HEK293 (cell line): Measurements from ENCODE around the gene TRPC4AP.

Experiments
- CTCF ChIA-PET: fragments of 350-600 bp; formaldehyde crosslinking; extraction: SDS; loops from one replicate; lab custom pipeline; 2021; ENCODE audit warnings: antibody characterized with exemption; lab: Yijun Ruan, JAX
- POLR2A ChIA-PET: fragments of 300-600 bp; formaldehyde crosslinking; extraction: SDS; loops from one replicate; lab custom pipeline; 2020; ENCODE audit warnings: antibody characterized with exemption, inconsistent platforms; lab: Yijun Ruan, JAX
- H3K27ac ChIP-seq: fragments of 200-500 bp; sonication (Bioruptor generic); 2 replicates; pipeline ENCODE4 v1.5.1; 2014; ENCODE audit warnings: low read depth, low read length, control low read depth, inconsistent platforms; ENCODE audit errors: extremely low read depth
- H3K36me3 ChIP-seq, 2 experiments: fragments of 200-500 bp in 1 of 2; sonication (Bioruptor generic) in 1 of 2; 1 replicate in 1 of 2; 2 replicates in 1 of 2; pipeline ENCODE4 v1.5.1; 2014 to 2017; ENCODE audit warnings: inconsistent platforms in 2 of 2, low read length in 2 of 2; ENCODE audit not compliant: control insufficient read depth in 2 of 2, insufficient read depth in 1 of 2
- H3K4me1 ChIP-seq: fragments of 200-500 bp; sonication (Bioruptor generic); 2 replicates; pipeline ENCODE4 v1.5.1; 2014; ENCODE audit warnings: mild to moderate bottlenecking, low read length, inconsistent platforms; ENCODE audit not compliant: control insufficient read depth, insufficient read depth
- H3K4me3 ChIP-seq: 2 replicates; pipeline ENCODE4 v1.5.1; 2011; ENCODE audit warnings: low read depth, mild to moderate bottlenecking, control low read depth, low read length, moderate library complexity
- H3K9me3 ChIP-seq: fragments of 200-500 bp; sonication (Bioruptor generic); 2 replicates; pipeline ENCODE4 v1.5.1; 2014; ENCODE audit warnings: low read depth, low read length, inconsistent platforms; ENCODE audit not compliant: control insufficient read depth, insufficient read depth
- KLF8 ChIP-seq: fragments of 450-650 bp; formaldehyde crosslinking; IDR thresholded peaks from 2 replicates; pipeline ENCODE4 v1.5.1; 2016; ENCODE audit warnings: missing biosample characterization, missing genetic modification characterization
- SCRT1 ChIP-seq: fragments of 450-650 bp; formaldehyde crosslinking; IDR thresholded peaks from 2 replicates; pipeline ENCODE4 v1.5.1; 2016; ENCODE audit warnings: missing biosample characterization, missing genetic modification characterization, borderline replicate concordance
- WT1 ChIP-seq: fragments of 450-650 bp; formaldehyde crosslinking; IDR thresholded peaks from 2 replicates; pipeline ENCODE4 v1.5.1; 2016; ENCODE audit warnings: missing biosample characterization, missing genetic modification characterization
- ZEB2 ChIP-seq: fragments of 450-650 bp; formaldehyde crosslinking; IDR thresholded peaks from 2 replicates; pipeline ENCODE4 v1.5.1; 2016; ENCODE audit warnings: missing biosample characterization, missing genetic modification characterization
- ZFHX2 ChIP-seq: fragments of 450-650 bp; formaldehyde crosslinking; conservative IDR thresholded peaks from 2 replicates; pipeline ENCODE4 v1.5.1; 2016; ENCODE audit warnings: missing biosample characterization, missing genetic modification characterization
- ZFP37 ChIP-seq: fragments of 450-650 bp; formaldehyde crosslinking; IDR thresholded peaks from 2 replicates; pipeline ENCODE4 v1.5.1; 2016; ENCODE audit warnings: missing biosample characterization, missing genetic modification characterization
- ZFP69B ChIP-seq: fragments of 450-650 bp; formaldehyde crosslinking; IDR thresholded peaks from 2 replicates; pipeline ENCODE4 v1.5.1; 2016; ENCODE audit warnings: missing biosample characterization, missing genetic modification characterization
- ZNF133 ChIP-seq: fragments of 450-650 bp; formaldehyde crosslinking; IDR thresholded peaks from 2 replicates; pipeline ENCODE4 v1.5.1; 2016; ENCODE audit warnings: missing biosample characterization, missing genetic modification characterization
- ZNF16 ChIP-seq: fragments of 450-650 bp; formaldehyde crosslinking; IDR thresholded peaks from 2 replicates; pipeline ENCODE4 v1.5.1; 2016; ENCODE audit warnings: low read depth, missing biosample characterization, missing genetic modification characterization
- ZNF169 ChIP-seq: fragments of 450-650 bp; formaldehyde crosslinking; IDR thresholded peaks from 2 replicates; pipeline ENCODE4 v1.5.1; 2016; ENCODE audit warnings: missing biosample characterization, missing genetic modification characterization
- ZNF184 ChIP-seq: fragments of 450-650 bp; IDR thresholded peaks from 2 replicates; pipeline ENCODE4 v1.5.1; 2018; ENCODE audit warnings: missing biosample characterization, mild to moderate bottlenecking, missing genetic modification characterization
- ZNF366 ChIP-seq: fragments of 450-650 bp; formaldehyde crosslinking; conservative IDR thresholded peaks from 2 replicates; pipeline ENCODE4 v1.5.1; 2016; ENCODE audit warnings: missing biosample characterization, missing genetic modification characterization
- ZNF426 ChIP-seq: fragments of 450-650 bp; formaldehyde crosslinking; IDR thresholded peaks from 2 replicates; pipeline ENCODE4 v1.5.1; 2017; ENCODE audit warnings: missing biosample characterization, missing genetic modification characterization, mild to moderate bottlenecking, inconsistent platforms, moderate library complexity
- ZNF555 ChIP-seq: fragments of 450-650 bp; formaldehyde crosslinking; conservative IDR thresholded peaks from 2 replicates; pipeline ENCODE4 v1.5.1; 2017; ENCODE audit warnings: missing biosample characterization, mild to moderate bottlenecking, missing genetic modification characterization, inconsistent platforms
- ZNF571 ChIP-seq: fragments of 450-650 bp; formaldehyde crosslinking; IDR thresholded peaks from 2 replicates; pipeline ENCODE4 v1.5.0; 2017; ENCODE audit warnings: missing biosample characterization, missing genetic modification characterization
- ZNF626 ChIP-seq: fragments of 450-650 bp; sonication (Bioruptor Pico); formaldehyde crosslinking; IDR thresholded peaks from 2 replicates; pipeline ENCODE4 v1.5.1; 2018; ENCODE audit warnings: missing biosample characterization, missing genetic modification characterization, inconsistent platforms
- ZNF830 ChIP-seq: fragments of 450-650 bp; IDR thresholded peaks from 2 replicates; pipeline ENCODE4 v1.5.0; 2018; ENCODE audit warnings: missing biosample characterization, missing genetic modification characterization, low read depth, mild to moderate bottlenecking, moderate library complexity
- TF ChIP-seq, protein P1 (sequence below): fragments of 450-650 bp; formaldehyde crosslinking; IDR thresholded peaks from 2 replicates; pipeline ENCODE4 v1.5.1; 2017; ENCODE audit warnings: missing biosample characterization, missing genetic modification characterization
- TF ChIP-seq, protein P2 (sequence below): fragments of 450-650 bp; formaldehyde crosslinking; IDR thresholded peaks from 2 replicates; pipeline ENCODE4 v1.5.1; 2016; ENCODE audit warnings: missing biosample characterization, missing genetic modification characterization, low read depth
- TF ChIP-seq, protein P3 (sequence below): fragments of 450-650 bp; formaldehyde crosslinking; IDR thresholded peaks from 2 replicates; pipeline ENCODE4 v1.5.1; 2016; ENCODE audit warnings: missing biosample characterization, missing genetic modification characterization
- TF ChIP-seq, protein P4 (sequence below): sonication (generic); formaldehyde crosslinking; IDR thresholded peaks from 2 replicates; pipeline ENCODE4 v1.8.1; 2022; ENCODE audit warnings: mild to moderate bottlenecking, moderate library complexity, missing genetic modification reagents

The TRPC4AP gene

DNA sequence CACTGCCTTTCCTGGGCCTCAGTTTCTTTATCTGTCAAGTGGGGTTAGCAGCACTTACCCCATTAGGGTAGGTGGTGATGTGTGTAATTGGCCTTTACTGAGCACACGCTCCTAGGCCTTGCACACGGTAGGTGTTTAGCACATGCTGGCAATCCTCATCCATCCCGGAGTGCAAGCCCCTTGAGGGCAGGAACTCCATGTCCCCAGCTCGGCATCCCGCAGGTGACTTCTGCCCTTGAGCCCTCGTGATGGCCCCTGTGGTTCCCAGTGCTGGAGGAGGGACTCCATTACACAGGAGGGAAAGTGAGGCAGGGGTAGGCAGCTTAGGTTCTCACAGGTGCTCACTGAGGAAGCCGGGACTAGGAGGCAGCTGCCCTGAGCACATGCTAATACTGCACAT is 96.9 kb downstream of the TRPC4AP start:
- no peak overlapping the region for H3K27ac ChIP-seq
- TF ChIP-seq, protein P1, sequence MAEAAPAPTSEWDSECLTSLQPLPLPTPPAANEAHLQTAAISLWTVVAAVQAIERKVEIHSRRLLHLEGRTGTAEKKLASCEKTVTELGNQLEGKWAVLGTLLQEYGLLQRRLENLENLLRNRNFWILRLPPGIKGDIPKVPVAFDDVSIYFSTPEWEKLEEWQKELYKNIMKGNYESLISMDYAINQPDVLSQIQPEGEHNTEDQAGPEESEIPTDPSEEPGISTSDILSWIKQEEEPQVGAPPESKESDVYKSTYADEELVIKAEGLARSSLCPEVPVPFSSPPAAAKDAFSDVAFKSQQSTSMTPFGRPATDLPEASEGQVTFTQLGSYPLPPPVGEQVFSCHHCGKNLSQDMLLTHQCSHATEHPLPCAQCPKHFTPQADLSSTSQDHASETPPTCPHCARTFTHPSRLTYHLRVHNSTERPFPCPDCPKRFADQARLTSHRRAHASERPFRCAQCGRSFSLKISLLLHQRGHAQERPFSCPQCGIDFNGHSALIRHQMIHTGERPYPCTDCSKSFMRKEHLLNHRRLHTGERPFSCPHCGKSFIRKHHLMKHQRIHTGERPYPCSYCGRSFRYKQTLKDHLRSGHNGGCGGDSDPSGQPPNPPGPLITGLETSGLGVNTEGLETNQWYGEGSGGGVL (tag by site-specific recombination), result no peak
- TF ChIP-seq ZFP37 (no peak), ZNF16 (tag by site-specific recombination) (no peak), ZNF426 (tag by site-specific recombination) (no peak), ZNF571 (tag by site-specific recombination) (no peak), ZNF830 (tag by site-specific recombination) (no peak), ZEB2 (tag by site-specific recombination) (no peak)
- TF ChIP-seq, protein P2, sequence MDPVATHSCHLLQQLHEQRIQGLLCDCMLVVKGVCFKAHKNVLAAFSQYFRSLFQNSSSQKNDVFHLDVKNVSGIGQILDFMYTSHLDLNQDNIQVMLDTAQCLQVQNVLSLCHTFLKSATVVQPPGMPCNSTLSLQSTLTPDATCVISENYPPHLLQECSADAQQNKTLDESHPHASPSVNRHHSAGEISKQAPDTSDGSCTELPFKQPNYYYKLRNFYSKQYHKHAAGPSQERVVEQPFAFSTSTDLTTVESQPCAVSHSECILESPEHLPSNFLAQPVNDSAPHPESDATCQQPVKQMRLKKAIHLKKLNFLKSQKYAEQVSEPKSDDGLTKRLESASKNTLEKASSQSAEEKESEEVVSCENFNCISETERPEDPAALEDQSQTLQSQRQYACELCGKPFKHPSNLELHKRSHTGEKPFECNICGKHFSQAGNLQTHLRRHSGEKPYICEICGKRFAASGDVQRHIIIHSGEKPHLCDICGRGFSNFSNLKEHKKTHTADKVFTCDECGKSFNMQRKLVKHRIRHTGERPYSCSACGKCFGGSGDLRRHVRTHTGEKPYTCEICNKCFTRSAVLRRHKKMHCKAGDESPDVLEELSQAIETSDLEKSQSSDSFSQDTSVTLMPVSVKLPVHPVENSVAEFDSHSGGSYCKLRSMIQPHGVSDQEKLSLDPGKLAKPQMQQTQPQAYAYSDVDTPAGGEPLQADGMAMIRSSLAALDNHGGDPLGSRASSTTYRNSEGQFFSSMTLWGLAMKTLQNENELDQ, result no peak
- TF ChIP-seq, protein P3, sequence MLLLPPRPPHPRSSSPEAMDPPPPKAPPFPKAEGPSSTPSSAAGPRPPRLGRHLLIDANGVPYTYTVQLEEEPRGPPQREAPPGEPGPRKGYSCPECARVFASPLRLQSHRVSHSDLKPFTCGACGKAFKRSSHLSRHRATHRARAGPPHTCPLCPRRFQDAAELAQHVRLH, result no peak
- TF ChIP-seq, protein P4, sequence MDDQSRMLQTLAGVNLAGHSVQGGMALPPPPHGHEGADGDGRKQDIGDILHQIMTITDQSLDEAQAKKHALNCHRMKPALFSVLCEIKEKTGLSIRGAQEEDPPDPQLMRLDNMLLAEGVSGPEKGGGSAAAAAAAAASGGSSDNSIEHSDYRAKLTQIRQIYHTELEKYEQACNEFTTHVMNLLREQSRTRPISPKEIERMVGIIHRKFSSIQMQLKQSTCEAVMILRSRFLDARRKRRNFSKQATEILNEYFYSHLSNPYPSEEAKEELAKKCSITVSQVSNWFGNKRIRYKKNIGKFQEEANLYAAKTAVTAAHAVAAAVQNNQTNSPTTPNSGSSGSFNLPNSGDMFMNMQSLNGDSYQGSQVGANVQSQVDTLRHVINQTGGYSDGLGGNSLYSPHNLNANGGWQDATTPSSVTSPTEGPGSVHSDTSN (CRISPR knock-in tag), result no peak
- TF ChIP-seq, all 188 proteins: peak for 0
- H3K36me3 ChIP-seq, result peaks cover 0 to 71% of the 10 kb centered on the region in 2 experiments; a peak in 1 of 3 replicates
- ChIA-PET POLR2A (interaction anchor here (0.8 kb wide), 1 partner anchor 9 kb away, joined by 3 read pairs; no protein-coding TSS in a partner anchor), CTCF (no interaction called here)
- H3K4me3 ChIP-seq, result no peak overlapping the region
- no peaks in the 10 kb centered on the region for H3K9me3 ChIP-seq
- no peaks in the 10 kb centered on the region for H3K4me1 ChIP-seq

DNA sequence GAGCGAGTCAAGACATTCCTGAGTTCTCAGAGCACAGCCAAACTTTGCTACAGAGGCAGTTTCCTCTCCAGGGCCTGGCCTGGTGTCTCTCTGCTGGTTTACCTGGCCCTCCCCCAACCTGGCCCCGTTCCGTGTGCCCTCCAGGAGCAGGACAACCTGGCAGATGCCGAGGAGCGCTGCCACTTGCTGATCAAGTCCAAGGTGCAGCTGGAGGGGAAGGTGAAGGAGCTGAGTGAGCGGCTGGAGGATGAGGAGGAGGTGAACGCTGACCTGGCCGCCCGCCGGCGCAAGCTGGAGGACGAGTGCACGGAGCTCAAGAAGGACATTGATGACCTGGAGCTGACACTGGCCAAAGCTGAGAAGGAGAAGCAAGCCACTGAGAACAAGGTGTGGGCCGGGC is 97.4 kb downstream of the TRPC4AP start:
- Histone ChIP-seq H3K27ac (no peak overlapping the region), H3K4me3 (no peak overlapping the region), H3K4me1 (no peaks in the 10 kb centered on the region), H3K36me3 (peaks cover 0 to 66% of the 10 kb centered on the region in 2 experiments; a peak in 1 of 3 replicates), H3K9me3 (no peaks in the 10 kb centered on the region)
- POLR2A ChIA-PET, result no interaction called here
- CTCF ChIA-PET, result no interaction called here
- TF ChIP-seq WT1 (tag by site-specific recombination), result no peak
- no peak for TF ChIP-seq ZNF169 (tag by site-specific recombination)
- TF ChIP-seq ZFHX2 (tag by site-specific recombination), result no peak
- TF ChIP-seq ZNF133 (tag by site-specific recombination), result no peak
- no peak for TF ChIP-seq ZNF184 (tag by site-specific recombination)
- no peak for TF ChIP-seq KLF8 (tag by site-specific recombination)
- TF ChIP-seq ZNF626 (tag by site-specific recombination), result no peak
- TF ChIP-seq SCRT1 (tag by site-specific recombination), result no peak
- no peak for TF ChIP-seq ZNF366
- TF ChIP-seq ZNF555 (tag by site-specific recombination), result no peak
- no peak for TF ChIP-seq ZFP69B
